ENCODE results near the gene RNF215.
A peak's percentile ranks its signal among the peaks of the same experiment; 100 is the strongest.

The RNF215 gene

DNA sequence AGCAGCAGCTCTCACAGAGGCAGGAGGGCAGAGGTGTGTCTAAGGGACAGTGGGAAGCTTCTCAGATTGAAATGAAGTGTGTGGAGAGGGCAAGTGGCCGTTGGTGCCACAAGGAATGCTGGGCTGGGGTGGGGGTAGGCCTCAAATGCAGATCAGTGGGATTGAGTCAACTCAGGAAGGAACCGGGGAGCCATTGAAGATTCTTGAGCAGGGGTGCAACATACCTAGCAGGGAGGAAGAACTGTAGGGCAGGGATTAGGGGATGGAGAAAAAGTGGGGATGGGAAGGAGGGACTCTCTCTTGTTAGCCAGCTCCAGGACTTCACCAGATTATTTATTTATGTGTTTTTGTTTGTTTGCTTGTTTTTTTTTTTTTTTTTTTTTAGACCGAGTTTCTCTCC is 6.7 kb upstream of the RNF215 start:
- DNase-seq, result no peak

DNA sequence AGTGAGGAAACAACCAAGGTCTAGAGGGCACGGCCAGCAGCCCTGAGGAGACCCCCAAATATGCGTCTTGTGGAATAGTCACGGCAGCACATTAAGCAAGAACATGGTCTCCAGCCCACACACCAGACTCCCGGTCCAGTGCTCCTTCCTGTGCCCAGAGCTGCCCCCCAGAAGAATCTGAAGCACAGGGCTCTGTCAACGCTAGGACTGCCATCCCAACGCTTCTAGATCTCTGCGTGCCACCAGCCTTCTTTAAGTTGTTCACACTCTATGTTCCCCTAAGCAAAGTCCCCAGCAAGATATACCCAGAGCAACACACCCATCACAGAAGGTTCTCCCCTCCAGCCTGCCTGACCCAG is 6.1 kb upstream of the RNF215 start:
- no peak for DNase-seq

DNA sequence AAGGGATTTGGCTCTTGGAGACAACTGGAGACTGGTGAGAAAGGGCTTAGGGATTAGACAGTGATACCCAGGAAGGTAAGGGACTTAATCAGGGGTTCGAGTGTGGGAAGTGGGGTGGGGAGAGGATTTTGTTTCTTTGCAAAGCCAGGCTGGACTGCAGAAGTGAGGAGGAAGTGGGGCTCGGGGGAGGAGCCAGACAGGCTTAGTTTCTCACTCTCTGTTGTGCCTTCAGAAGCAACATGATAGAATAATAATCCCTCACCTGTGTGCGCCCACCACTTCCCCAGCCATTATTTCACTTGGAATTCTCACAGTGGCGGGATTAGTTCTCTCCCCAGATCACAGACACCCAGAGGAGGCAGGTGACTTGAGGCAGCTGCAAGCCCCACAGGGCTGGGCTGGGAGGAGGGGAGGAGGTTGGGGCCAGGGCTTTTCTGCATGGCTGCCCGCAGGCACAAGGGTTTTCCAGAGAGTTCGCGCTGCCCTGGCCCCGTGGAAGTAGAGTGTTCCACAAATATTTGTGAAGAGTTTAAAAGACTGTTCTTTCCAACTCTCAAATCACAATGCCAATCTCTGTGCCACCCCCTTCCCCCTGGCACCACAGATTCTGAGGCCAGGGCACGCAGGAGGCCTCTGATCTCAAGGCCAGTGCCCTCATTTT is 5.6 kb upstream of the RNF215 start:
- DNase-seq, result peak; percentile 35

DNA sequence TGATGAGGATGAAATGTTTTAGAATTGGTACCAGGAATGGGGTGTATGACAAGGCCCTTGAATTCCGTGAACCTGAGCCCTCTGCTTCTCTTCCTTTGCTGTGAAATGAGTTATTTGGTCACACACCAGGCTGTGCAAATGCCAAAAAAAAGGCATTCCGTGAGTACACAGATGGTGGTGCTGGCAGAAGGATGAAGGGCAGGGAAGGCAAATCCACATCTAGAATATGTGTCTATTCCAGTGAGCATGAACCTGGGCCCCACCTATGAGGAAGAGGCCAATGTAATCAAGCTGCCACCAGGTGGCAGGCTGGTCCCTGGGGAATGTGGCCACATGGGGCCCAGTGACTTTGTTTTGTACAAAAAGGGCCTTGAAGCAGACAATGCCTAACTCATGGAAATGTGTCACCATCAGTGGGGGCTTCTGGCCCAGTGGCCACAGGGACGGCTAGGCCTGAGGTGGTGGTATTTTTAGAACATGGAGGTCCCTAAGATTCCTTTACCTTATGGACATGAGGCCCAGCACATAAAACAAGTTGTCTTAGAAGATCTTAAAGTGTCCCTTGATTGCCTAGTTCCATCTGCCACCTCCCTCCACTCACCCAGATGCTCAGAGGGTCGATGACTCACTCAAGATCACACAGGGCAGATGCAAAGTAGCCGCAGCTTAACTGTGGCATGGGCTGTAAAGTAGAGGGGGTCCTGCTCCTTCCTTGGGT is 3.9 kb upstream of the RNF215 start:
- peak; percentile 87 for DNase-seq

DNA sequence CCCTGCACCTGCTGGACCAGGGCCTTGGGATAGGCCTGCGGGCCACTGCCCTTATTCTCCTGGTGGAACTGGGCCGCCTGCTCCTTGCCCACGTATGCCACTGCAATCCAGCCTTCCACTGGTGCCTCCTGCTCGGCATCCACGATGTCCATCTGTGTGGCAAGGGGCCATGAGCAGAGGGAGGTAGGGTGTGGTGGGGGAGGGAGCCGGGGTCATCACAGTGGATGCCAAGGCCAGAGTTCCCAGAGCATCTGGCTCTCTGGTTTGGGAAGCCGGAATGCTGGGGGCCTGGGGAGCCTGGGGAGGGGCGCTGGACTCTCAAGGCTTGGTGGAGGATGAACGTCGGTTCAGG is 627 bp downstream of the RNF215 start:
- no peak for DNase-seq

DNA sequence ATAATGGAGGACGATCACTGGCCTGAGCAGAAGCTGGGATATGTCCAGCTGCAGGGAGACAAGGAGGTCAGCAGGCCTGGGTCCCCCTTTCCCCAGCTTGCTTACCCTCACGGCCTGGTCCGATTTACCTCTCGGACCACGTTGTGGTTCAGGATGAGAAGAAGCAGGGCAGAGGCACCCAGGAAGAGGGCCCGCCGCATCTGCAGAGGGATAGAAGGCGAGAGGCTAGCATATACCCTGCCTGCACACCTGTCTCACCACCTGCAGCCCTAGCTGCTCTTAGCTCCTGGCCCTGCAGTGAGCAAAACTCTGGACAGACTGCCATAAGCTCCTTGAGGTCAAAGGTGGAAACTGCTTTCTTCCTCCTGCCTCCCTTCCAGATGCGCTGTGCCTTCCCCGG is 1.3 kb downstream of the RNF215 start:
- DNase-seq, result no peak

DNA sequence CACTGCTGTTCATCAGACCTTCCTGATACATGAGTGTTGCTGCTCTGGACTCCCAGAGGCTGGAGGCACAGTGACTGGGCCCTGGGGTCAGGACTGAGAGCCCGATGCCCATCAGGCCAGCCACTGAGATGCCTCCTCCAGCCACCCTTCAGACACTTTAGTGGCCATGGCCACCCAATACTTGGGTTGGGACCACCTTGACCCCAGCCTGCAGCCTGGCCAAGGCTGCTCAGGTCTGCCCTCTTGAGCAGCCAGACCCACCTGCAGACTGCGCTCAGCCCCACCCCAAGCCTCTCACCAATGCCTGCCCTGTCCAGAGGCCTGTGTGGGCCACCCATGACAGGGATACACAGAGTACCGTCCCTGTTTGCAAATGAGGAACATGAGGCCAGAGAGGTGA is 4.2 kb downstream of the RNF215 start:
- no peak for DNase-seq

DNA sequence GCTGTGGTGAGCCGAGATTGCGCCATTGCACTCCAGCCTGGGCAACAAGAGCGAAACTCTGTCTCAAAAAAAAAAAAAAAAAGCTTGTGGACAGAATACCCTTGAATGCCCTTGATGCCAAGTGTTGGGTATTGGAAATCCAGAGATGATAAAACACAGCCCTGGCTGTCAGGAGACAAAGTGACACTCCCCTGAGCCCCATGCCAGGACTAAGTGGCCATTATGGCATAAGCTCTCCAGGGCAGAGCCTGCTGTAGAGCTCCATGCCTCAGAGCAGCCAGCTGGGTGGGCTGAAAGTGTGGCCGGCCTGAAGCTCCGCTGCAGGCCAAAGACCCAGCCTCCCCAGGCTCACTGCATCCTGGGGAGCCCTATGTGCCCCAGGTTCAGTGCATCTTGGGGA is 4.9 kb downstream of the RNF215 start:
- DNase-seq, result no peak

DNA sequence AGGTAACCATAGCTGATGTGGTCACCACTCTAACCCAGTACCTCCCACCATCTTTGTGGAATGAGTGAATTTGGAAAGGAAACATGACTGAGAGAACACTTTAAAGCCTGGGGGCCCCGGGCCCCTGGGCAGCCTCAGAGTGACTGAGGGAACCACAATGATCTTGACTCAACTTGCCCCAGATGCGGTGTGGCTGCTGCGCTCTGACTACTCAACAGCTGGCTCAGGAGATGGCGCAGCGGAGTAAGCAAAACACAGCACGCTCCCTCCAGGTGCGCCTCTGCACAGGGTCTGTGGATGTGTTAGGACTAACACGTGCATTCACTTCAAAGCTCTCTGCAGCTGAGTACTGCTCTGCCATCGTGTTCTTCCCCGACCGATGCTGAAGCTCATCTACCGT is 5.9 kb downstream of the RNF215 start:
- no peak for DNase-seq

DNA sequence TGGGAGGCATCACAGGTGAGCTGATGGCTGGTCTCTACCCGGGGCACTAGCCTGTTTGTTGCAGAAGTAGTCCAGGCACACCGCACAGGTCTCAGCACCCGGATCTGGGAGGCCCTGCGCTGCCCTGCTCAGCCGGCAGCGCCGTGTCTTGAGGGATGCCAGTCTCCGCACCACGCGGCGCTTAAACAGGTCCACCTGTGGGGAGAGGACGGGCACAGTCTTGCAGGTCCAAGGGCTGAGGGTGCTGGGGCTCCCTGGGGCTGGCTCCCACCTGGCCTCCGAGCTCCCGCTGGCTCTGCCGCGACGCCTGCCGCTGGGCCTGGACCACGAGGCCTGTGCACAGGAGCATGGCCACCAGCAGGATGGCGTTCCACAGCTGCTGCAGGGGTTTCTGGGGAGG is 7.2 kb downstream of the RNF215 start:
- DNase-seq, result no peak

DNA sequence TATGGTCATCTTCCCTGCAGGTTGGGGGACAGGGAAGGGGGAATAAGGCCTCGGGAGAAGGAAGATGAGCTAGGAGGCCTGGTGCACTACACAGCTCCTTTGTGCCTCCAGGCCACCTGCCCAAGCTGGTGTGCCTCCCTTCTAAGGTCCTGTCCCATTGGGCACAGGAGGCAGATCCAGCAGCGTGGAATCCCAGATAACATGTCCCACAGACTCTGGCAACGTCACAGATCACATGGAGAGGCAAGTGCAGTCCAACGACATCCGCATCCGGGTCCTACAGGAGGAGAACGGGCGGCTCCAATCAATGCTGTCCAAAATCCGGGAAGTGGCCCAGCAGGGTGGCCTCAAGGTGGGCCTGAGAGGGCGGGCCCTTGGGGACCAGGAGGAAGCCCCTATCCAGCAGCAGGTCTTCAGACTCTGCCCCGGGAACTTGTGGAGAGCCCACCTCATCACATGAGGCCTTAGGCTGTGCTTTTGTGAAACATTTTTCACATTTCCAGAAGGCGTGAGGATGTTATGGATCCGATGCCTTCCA is 11.8 kb downstream of the RNF215 start:
- DNase-seq, result no peak

DNA sequence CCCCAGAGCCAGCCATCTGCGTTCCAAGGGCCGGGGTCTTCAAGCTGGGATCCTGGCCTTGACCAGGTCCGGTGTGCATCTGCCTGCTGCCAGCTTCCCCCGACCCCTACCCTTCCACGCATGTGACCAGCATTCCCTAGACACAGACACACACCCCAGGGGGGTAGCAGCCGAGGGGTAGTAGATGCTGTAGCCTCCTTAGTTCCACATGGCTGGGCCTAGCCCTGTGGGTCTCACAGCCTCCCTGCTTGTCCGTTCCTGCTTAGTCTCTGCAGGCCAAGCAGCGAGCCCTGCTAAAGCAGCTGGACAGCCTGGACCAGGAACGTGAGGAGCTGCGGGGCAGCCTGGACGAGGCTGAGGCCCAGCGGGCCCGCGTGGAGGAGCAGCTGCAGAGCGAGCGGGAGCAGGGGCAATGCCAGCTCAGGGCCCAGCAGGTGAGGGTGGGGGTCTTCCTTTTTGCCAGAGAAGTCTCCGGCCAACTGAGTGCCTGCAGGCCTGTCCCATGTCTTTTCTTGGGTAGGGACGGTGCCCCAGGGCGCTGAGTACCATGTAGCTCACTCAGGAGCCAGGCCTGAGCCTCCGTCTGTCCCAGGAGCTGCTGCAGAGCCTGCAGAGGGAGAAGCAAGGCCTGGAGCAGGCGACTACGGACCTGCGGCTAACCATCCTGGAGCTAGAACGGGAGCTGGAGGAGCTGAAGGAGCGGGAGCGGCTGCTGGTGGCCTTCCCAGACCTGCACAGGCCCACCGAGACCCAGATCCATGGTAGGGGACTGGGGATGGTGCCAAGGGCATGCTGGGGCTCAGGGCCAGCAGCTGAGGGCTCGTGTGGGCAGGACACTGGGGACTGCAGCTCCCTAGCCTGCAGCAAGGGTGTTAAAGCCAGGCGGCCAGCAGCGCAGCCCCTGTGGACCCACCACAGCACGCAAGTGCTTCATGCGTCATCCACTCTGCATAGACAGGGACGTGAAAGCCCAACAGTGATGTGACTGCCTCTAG is 13.6 kb downstream of the RNF215 start:
- DNase-seq, result no peak

DNA sequence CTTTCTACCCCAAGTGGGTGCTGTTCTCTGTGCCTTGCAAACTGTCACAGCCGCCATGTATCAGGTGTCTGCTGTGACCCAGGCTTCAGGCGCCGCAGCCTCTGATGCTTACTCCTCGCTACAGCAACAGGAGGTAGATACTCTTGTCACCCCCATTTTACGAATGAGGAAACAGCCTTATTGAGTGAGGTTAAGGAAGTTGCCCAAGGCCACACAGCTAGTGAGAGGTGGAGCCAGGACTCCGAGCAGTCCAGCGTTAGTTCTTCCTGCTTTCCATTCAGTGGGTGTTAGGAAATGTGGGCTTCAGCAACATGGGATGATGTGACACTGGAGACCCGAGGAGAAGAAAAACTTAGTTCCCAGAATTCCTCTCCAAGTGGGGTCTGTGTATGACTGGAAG is 14.3 kb downstream of the RNF215 start:
- no peak for DNase-seq

DNA sequence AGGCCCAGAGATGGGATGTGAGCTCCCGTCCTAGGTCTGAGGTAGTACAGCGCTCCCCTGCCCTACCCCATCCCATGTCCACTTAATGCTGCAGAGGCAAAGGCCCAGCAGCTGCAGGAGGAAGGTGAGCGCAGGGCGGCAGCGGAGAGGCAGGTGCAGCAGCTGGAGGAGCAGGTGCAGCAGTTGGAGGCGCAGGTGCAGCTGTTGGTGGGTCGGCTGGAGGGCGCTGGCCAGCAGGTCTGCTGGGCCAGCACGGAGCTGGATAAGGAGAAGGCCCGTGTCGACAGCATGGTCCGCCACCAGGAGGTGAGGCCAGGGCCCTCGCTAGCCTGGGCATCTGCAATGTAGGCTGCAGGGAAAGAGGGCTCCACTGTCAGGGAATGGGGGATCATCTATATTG is 15.2 kb downstream of the RNF215 start:
- DNase-seq, result no peak

DNA sequence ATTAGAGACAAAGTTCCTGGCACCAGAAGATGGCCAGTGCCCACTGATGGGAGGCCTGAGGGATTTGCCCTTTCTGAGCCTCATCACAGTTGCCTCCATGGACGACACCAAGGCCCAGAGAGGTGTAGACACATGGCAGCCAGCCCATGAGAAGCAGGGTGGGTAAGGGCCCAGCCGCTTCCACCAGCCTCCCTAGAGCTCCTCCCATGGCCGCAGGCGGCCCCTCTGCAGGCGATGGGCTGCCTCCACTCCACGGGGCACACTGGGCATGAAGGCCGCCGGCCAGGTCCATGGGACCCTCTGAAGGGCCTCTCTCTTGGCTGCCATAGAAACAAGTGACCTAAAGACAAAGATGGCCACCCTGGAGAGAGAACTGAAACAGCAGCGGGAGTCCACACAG is 15.9 kb downstream of the RNF215 start:
- no peak for DNase-seq

DNA sequence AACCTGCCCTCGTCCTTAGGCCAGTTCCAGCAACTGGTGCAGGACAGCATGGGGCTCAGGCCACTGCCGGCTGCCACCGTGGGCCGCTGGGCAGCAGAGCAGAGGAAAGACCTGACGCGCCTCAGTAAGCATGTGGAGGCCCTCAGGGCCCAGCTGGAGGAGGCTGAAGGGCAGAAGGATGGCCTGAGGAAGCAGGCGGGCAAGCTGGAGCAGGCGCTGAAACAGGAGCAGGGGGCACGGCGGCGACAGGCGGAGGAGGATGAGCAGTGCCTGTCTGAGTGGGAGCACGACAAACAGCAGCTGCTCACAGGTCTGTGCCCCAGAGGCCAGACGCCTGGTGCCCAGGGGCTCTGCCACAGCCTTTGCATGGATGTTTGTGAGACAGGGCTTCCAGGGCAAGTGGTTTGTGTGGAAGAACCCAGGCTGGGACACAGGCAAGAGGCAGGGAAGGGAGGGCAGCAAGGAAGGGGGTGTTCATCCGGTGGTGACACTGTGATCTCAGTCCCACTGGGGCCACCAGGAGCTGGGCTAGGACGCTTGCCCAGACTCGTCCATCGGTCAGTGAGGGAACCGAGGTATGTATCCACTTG is 16.5 kb downstream of the RNF215 start:
- DNase-seq, result no peak

DNA sequence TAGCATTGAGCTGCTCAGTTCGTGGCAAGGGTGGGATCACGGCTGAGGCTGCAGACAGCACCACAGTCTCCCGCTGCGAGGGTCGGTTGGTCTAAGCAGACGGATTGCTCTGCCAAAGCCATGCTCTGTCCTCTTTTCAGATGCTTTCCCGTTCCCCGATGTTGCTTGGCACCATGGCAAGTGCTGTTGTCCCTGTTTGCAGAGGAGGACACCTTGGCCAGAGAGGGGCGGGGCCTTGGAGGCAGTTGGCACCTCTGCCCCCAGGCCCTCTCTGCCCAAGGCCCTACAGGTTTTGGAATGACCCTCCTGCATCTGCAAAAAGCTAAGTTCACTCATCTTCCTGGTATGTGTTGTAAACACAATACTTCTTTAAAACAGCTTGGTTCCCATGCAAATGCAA is 18.8 kb downstream of the RNF215 start:
- no peak for DNase-seq

DNA sequence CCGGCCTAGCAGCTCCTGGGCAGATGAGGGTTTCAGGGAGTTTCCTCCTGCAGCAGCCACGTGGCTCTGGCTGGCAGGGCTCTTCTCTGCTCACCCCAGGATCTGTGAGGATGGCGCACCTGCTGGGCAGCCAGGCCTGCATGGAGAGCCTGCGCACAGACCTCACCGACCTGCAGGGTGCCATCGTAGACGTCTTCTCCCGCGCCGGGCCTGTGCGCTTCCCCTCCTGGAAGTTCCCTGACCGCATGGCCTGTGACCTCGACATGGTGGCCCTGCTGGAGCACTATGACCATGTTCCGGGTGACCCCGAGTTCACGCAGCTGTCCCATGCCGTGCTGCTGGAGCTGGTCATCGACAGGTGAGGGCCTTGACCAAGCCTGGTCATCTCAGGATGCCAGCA is 21.3 kb downstream of the RNF215 start:
- no peak for DNase-seq

DNA sequence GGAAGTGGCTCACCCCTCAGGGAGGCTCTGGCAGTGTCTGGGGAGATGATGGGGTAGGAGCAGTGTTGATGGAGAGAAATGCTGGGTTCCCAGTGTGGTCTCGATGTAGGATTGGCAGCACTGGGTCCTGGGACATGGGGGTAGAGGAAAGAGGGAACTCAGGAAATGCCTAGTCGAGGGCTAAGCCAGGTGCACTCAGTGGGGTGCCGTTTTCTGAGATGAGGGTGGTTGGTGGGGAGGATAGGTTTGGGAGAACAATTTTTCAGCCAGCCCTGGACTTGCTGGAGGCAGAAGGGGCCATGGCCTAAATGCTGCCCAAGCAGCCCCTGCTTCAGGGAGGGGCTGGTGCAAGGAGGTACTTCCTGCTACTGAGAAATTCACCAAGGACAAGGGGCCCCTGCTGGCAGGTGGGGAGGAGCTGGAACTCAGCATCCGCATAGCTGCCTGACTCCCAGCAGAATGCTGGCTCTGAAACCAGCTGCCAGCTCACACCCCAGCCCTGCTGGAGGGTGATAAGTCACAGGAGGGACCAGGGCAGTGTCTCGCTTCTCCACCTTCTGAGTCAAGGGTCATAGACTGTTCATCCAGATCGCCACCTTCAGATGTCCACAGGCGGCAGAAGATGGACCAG is 24.4 kb downstream of the RNF215 start:
- DNase-seq, result no peak

DNA sequence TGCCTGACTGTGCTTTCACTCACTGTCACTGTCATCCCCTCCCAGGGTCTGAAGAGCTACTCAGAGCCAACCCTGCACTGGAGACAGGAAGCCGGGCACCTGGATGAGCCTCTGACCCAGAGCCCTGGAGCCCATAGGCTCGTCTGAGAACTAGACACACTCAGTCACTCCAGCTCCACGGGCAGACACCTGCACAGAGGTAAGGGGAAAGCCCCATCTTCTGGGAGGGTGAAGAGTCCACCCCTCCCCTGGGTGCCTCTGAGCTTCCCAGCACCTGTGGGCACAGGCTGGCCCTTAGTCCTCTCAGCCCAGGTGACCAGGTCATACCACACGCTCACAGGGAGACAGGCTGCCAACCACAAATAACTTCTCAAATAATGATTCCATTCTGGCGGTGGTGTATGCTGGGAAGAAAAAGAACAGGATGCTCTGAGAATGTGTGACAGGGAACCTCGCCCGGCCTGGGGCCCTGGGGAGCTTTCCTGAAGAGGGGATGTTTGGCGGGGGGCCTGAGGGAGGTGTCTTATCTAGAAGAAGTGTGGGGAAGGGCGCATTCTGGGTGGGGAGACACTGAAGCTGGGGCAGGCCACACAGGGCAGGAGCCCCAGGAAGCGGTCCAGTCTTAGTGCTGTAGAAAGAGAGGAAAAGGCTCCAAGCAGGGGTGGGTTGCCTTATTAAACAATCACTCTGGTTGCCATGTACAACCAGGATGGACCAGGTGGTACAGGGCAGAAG is 25.1 kb downstream of the RNF215 start:
- no peak for DNase-seq

DNA sequence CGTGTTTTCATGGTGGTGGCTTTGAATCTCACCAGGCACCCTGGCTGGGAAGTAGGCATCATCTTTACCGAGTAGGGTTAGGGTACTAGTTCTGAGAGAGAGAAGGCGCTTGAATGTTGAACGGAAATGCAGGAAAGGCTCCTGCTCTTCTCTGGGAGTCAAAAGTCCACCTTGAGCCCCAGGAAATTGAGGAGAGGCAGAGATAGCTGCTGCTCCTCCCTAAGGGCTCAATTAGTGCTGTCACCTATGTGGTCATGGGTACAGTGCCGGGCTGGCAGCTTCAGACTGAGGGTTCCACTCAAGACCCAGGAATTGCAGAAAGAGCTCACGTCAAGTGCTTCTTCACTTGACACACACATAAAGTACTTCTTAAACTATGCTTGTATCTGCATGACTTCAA is 28.7 kb downstream of the RNF215 start:
- DNase-seq, result no peak

DNA sequence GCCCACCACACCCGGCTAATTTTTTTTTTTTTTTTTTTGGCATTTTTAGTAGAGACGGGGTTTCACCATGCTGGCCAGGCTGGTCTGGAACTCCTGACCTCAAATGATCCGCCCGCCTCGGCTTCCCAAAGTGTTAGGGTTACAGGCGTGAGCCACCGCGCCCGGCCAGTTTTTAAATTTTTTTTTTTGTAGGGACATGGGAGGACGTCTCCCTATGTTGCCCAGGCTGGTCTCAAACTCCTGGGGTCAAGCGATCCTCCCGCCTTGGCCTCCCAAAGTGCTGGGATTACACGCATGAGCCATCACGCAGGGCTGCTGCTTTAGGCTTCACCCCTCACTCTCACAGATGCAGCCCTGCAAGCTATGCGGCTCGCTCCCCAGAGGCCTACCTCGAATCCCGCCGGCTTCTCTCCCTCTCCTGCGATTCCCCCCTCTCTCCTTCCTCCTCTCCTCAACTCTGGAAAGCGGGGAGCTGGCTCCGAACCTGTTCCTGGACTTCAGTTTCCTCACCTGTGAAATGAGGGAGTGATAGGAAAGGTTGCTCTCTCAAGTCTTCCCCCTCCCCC is 29.5 kb downstream of the RNF215 start:
- no peak for DNase-seq

All from CD4-positive, alpha-beta T cell treated with Interleukin-6 for 4 hours (primary cell).